ENCODE data around the gene GAS7.
"Not testable (repeated sequence)": the region's sequence is repeated elsewhere in the genome, so short reads cannot be mapped to it uniquely, and the experiment has no call there.

The GAS7 gene

DNA sequence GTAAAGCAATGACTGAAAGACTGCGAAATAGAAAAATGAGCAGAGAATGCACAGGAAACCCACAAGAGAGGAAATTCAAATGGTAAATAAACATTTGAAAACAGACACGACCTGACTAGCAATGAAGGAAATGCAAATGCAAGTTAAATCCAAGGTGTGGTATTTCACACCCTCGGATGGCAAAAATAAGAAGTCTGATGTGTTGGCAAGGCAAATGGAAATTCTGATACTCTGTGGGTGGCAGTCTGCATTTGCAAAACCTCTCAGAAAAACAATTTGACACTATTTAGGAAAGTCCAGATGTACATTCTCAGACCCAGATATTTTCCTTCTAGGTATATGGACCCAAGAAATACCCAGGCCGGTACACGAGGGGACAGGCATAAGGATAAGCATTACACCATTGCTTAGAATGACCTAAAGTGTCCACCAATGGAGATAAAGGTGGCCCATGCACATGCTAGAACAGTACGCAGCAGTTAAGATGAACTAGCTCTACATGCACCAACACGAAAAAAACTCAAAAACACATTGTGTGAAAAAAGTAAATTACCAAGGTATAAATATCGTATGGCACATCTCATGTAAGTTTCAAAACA lies 116.7 kb downstream of the GAS7 start:
- no peak for FAIRE-seq
- no peak for DNase-seq (ENCODE audit: insufficient read length, low spot score)

DNA sequence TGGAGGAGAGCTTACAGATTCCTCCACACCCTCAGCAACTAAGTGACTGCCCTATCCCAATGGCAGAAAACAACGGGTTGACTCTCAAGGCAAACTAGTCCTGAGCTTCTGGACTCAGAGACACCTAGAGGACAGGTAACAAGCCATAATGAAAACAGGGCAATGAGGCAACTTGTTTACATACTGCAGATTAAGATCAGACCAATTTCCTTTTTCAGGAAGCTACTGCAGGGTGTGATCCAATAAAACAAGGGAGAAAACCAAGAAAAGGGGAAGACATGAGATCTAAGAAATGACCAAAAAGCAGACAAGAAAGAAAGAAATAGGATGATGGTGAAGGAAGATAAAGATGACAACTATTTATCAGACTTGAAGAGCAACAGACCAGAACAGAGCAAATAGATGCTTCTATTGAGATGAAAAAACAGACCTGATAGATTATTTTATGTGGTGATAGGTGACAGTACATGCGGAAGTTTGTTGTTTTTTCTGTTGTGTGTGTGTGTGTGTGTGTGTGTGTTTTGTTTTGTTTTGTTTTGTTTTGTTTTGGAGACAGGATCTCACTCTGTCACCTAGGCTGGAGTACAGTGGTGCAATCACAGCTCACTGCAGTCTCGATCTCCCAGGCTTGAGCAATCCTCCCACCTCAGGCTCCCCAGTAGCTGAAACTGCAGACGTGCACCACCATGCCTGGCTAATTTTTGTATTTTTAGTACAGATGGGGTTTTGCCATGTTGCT lies 120.7 kb downstream of the GAS7 start:
- no peak for DNase-seq (ENCODE audit: insufficient read length, low spot score)
- peak; percentile 37 for FAIRE-seq

DNA sequence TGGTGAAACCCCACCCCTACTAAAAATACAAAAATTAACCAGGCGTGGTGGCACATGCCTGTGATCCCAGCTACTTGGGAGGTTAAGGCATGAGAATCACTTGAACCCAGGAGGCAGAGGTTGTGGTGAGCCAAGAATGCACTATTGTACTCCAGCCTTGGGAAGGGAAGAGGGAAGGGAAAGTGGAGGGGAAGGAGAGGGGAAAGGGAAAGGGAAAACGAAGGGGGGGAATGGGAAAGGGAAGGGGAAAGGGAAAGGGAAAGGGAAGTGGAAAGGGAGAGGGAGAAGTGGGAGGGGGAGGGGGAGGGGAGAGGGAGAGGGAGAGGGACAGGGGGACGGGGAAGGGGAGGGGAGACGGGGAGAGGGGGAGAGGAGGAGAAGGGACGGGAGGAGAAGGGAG lies 122.5 kb downstream of the GAS7 start:
- DNase-seq (ENCODE audit: insufficient read length, low spot score) (no peak), FAIRE-seq (no peak)

DNA sequence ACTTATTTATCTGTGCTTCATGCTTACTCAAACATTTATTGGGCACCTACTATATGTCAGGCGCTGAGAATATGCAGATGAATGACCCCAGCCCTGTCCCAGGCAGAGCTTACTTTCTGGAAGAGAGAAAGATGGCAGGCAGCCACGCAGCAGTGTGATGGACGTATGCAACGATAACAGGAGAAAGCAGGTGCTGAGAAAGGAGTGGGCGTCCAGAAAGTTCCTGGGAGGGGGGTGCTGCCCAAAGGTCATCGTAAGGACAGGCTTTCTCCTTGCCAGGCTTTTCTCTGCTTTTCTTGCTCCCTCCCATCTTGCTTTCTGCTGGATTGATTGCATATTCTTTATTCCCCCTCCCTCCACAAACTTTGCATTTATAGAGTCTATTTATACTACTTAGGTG lies 124.5 kb downstream of the GAS7 start:
- DNase-seq (ENCODE audit: insufficient read length, low spot score) (no peak), FAIRE-seq (no peak)

DNA sequence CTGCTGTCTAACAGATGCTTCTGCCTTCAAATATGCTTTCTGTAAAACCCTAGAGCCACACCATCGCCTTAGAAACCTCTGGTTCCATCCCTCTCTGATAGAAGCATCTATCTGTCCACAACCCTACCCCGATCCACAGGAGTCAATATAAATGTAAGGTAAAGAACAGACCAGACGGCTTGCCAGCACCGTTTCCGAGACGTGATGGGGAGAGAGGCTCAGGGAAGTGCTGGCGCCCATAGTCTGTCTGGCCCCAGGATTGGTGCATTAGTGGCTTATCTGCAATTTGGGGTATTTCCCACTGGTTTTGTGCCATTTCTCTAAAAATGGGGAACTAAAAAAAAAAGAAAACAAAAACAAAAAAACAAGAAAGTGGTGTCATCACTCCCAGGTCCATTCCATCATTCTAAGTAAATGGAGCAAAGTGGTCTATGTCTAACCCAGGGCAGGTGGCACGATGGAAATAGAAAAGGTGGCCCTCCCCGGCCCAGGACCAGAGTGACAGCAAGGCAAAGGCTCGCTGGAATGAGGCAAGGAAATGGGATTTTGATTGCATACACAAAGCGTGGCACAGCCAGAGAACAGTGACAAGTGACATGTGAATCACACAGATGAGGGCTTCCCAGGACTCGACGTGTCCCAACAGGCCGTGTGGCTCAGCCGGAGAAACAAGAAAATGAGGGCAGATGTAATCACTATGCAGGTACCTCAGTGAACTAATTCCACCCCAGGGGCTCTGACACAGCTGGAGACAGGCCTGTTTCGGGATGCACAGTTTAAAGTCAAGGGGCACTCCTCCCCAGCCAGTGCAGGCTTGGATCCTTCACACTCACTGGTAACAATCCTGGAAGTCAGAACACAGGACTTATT lies 125.6 kb downstream of the GAS7 start:
- no peak for FAIRE-seq
- no peak for DNase-seq (ENCODE audit: insufficient read length, low spot score)

DNA sequence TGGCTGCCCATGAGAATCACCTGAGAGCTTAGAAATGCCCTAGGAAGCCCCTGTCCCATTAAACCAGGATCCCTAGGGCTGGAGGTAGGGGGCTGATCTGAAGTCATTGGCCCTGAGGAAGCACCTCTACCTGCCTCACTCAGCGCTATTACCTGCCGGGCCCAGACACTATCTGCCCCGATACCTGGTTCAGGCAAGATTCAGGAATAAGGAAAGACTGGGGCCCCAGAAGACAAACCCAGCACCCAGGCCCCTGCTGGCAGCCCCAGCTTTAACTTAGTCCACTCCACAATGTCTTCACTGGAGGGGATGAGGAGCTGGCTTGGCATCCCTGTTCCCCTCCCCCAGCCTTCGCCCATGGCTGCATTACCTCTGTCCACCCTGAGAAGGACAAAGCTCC lies 126.3 kb downstream of the GAS7 start:
- FAIRE-seq (no peak), DNase-seq (ENCODE audit: insufficient read length, low spot score) (no peak)

DNA sequence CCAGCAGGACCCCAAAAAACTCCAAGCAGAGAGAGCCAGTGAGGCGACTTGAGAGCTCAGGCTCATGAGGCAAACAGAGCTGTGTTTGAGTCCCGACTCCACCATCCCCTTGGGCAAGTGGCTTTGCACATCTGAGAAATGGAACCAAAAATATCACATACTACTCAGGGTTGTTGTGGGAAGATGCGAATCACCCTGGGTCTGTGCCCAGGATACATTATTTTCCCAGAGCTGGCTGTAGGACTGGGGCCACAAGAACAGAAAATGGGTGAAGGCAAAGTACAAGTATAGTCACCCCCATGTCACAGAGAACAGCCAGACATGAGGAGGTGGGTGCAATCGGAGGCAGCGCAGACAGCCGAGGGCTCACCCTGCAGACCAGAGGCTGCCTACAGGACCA lies 127.3 kb downstream of the GAS7 start:
- no peak for FAIRE-seq
- DNase-seq (ENCODE audit: insufficient read length, low spot score) = no peak

DNA sequence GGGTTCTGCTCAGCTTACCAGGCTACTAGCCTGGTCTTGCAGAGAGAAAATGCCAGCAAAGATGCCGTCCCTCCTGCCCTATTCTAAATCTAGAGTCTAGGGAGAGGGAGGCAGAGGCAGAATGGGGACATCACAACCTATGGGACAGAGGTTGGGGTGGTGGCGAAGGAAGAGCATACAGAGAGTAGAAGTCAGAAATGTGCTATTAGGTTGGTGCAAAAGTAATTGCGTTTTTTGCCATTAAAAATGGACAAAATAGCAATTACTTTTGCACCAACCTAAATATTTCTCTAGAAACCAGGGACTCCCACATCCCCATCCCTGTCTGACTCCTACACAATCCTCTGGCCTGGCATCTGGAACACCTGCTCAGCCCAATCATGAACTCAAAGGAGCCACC lies 127.7 kb downstream of the GAS7 start:
- no peak for FAIRE-seq

DNA sequence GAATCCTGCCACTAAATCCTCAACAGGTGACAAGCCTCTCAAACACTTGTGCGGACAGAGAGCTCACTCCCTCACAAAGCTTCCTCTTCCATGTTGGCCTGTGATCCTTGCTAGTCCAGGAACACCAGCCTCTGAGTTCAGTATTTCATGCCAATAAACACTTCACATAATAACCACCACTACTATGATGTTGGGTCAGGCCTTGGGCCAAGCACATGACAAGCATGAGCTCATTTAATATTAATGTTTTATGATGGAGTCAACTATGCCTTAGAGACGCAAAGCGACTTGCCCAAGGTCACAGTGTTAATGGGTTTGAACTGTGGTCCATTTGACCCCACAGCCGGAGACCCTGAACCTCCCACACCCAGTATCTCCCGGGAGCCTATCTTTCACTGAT lies 129.1 kb downstream of the GAS7 start:
- DNase-seq (ENCODE audit: insufficient read length, low spot score) (no peak), FAIRE-seq (no peak)

More for the DNA sequence above, 127.7 kb downstream of the GAS7 start:
- no peak for DNase-seq (ENCODE audit: insufficient read length, low spot score)

DNA sequence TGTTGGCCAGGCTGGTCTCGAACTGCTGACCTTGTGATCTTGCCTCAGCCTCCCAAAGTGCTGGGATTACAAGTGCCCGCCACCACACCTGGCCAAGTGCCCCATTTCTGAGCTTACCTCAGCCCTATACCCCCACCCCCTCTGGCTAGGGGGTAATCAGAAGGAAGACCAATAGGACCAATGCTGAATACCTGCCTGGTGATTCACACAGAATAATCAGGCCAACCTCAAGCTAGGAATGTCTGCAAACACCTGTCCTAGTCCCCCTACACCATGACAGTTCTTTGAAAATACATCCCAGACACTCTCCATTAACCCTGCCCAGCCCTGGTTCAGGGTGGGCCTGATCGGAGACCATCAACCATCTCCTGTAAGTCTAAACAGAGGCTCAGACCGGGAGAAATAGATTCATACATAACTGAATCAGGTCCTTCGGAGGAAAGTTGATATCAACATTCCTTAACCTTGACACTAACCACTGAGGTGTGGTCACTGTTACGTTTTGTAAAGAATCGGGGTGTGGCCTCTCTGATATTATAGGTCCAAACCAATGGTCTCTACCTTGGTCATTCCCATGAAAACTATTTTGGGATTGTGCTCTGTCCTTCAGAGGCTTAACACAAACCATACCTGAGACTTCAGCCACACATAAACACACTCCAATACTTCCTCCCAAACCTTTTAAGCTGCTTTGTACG lies 130.8 kb downstream of the GAS7 start:
- DNase-seq (ENCODE audit: insufficient read length, low spot score) (no peak), FAIRE-seq (no peak)

DNA sequence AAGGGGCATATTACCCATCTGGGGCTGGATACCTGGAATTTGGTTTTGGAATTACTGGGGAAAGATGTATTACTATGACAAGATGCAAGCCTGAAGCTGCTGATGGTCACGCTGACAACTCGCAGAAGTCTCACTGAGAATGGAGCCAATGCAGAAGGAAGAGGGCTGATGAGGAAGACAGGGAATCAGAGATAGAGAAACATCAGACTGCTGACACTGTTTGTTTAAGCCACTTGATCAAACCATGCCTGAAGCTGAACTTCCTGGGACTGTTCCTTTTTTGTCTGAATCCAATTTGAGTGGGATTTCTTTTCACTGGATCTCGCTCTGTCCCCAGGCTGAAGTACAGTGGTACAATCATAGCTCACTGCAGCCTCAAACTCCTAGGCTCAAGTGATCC lies 133.9 kb downstream of the GAS7 start:
- DNase-seq (ENCODE audit: insufficient read length, low spot score) (no peak), FAIRE-seq (no peak)

DNA sequence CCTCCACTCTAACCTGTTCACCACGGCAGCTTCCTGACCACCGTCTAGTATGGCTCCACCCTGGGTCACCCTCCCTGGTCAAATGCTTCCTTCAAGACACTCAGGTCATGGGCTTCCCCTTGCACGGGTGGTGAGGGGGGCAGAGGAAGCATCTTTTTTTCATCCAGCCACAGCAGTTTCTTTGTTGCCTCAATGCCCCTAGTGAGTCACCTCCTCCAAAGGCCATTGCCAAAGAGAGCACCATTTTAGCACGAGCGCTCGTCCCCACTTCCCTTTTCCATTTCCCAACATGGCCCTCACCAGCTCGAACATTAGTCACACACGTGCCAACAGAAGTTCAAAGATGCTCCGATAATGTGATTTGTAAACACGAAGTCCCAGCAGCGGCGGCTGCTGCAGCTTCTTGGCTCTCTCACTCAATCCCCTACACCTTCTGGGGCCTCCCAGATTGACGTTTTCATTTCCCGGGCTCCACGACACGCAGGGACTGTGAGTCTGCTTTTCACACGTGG lies 134.6 kb downstream of the GAS7 start:
- peak; percentile 62 for FAIRE-seq

DNA sequence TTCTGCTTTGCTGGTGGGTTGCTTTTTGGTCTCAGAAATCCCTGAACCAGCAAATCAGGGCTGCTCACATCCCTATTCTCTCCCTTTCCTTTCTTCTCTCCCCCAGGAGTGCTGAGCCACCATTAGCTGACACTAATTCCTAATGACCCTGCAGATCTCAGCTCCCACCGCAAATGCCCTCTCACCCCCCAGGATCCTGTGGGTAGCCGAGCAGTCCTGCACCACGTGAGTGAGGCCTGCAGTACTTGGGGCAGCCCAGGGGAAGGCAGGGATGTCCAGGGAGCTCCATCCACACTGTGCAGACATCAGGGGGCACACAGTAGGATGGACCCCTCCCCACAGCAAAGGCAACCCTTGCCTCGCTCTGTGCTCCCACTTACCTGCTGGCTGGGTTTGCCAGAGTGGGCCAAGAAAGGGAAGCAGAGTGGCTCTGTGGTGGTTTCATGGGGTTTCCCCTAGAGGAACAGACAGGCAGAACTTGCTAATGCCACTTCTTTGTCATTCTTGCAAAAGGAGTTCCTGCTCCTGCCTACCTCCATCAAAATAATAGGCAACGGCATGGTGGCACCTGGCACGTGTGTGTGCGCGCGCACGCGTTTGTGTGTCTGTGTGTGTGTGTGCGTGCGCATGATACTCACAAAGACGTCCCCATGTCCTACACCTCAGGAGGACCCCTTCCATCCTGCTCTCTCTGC lies 135.6 kb downstream of the GAS7 start:
- DNase-seq (ENCODE audit: insufficient read length, low spot score) (no peak), FAIRE-seq (no peak)

More for the DNA sequence above, 134.6 kb downstream of the GAS7 start:
- DNase-seq (ENCODE audit: insufficient read length, low spot score) = no peak

DNA sequence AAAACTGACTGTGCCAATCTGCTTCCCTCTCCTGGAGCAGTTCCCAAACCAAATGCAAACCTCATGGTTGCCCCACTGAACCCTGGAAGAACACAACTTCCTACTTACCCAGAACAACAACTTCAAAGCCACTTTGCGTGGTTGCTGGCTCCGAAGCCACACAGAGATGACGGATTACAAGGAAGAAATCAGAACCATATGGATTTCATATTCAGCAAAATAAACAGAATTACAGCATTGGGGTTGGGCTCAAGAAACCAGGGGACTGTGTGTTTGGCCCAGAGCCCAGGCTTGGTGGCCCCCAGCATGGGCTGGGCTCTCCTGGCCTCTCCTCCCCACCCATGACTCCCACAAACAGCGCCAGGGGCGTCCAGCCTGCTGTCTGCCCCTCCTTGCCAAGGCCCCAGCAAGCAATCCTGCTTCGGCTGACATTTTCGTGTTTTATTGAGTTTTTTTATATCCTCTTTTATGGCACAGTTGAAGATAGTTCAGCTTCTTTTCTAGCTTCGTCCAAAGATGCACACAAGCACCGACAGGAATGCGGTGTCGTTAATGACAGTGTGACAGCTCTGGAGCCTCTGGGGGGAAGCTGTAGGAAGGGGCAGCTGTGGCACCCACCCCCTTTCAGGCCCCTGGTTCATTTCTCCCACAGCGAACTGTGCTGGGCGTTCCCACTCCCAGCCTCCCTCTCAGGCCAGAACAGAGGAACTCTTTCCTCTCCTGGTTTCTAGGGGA lies 137.1 kb downstream of the GAS7 start:
- DNase-seq (ENCODE audit: insufficient read length, low spot score) = no peak
- no peak for FAIRE-seq

DNA sequence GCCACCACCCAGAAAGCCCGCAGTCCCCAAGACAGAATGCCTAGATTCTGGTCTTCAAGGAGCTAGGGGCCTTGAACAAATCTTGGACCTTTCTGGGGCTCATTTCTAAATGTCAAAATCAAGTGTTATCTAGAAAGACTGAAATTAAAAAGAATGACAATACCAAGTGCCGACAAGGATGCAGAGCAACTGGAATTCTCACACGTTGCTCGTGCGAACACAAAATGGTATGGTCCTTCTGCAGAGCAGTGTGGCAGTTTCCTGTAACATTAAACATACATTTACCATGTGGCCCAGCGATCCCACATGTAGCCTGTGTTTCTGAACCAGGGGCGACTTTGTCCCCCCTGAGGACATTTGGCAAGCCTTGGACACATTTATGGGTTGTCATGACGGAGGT lies 137.9 kb downstream of the GAS7 start:
- no peak for FAIRE-seq
- DNase-seq (ENCODE audit: insufficient read length, low spot score) = no peak

DNA sequence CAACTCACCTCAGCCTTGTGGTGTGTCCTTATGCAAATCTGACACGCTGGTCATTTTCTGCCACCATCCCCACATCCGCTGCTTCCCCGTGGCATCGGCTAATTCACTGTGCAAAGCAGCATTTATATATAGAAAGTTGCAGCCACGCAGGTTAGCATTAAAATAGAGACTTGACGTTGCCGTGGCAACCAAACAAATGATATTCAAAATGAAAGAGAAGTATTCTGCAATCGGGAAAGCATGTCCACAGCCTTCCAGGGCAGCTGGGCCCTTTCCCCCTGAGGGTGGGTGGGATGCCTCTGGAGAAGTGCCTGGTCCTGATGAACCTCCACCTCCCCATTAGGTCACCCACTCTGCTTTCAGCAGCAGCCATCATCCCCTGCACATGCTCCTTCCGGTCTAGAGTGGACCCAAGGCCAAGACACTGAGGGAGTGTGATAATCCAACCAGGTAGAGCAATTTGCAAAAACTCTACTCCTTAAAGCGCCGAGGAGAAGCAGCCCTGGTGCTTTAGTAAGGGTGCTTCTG lies 138.7 kb downstream of the GAS7 start:
- DNase-seq (ENCODE audit: insufficient read length, low spot score) (peak; percentile 86), FAIRE-seq (peak; percentile 96)

DNA sequence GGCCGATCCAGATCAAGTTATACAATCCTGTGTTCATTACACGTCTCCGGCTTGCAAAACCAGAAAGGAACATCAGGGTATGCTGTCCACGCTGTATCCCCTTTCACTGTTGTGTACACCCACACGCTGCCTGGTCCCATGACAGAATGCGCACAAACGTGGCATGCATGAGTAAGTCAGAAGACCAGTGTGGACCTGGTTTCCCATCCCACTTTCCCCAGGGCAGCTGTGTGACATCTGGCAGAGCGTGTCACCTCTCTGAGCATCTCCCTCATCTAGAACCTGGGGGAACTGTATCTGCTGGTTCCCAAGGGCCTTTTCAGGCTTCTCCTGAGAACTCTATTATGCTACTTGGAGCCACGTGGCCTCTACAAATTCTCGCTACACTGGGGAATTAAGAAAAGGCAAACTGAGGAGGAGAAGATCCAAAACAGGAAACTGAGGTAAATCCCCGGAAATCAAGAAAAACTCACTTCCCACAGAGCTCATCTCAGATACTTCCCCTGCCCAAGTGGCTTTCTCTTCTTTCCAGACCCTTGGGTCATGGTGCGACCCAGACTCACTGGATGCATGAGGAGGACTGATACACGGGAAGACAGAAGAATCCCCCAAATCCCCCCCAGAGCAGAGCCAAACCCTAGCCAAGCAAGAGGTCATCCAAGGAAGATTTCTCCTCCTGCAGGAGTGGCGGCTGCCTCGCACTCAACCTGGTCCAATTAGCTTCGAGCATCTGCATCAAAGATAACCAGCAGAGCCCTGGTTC lies 139.3 kb downstream of the GAS7 start:
- no peak for FAIRE-seq
- DNase-seq (ENCODE audit: insufficient read length, low spot score) = peak; percentile 43

DNA sequence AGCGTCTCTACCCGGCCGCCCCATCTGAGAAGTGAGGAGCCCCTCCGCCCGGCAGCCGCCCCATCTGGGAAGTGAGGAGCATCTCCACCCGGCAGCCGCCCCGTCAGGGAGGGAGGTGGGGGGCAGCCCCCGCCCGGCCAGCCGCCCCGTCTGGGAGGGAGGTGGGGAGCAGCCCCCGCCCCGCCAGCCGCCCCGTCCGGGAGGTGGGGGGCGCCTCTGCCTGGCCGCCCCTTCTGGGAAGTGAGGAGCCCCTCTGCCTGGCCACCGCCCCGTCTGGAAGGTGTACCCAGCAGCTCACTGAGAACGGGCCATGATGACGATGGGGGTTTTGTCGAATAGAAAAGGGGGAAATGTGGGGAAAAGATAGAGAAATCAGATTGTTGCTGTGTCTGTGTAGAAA lies 140.9 kb downstream of the GAS7 start:
- not testable (repeated sequence) for DNase-seq (ENCODE audit: insufficient read length, low spot score); FAIRE-seq

Data from GM19239 (cell line).